HG03095 (cell line): Measurements from ENCODE around the gene NUB1.

Source experiments
- ATAC-seq: cut with Tn5 transposase; IDR thresholded peaks from one replicate; pipeline ENCODE4 v1.9.1; 2021; ENCODE audit warnings: moderate library complexity; ENCODE audit not compliant: unreplicated experiment

NUB1 gene

GRCh38 chr7:151342102-151342646, 562 bp downstream of the NUB1 start:
- peak; percentile 52 for ATAC-seq

GRCh38 chr7:151342811-151343210, 1.2 kb downstream of the NUB1 start:
- ATAC-seq, result no peak

GRCh38 chr7:151343516-151343915, 1.9 kb downstream of the NUB1 start:
- ATAC-seq, result no peak

- ATAC-seq, result no peak
These were observed 4.2 kb downstream of the NUB1 start for GRCh38 chr7:151345576-151346469.

GRCh38 chr7:151346470-151346769, 4.8 kb downstream of the NUB1 start:
- ATAC-seq, result no peak

- ATAC-seq, result no peak
These were observed 5.6 kb downstream of the NUB1 start for GRCh38 chr7:151347200-151347599.

GRCh38 chr7:151348970-151349369, 7.4 kb downstream of the NUB1 start:
- no peak for ATAC-seq

GRCh38 chr7:151349507-151349853, 7.9 kb downstream of the NUB1 start:
- ATAC-seq, result peak; percentile 28

GRCh38 chr7:151351027-151351426, 9.4 kb downstream of the NUB1 start:
- ATAC-seq, result no peak

- no peak for ATAC-seq
These were observed 10.4 kb downstream of the NUB1 start for GRCh38 chr7:151351967-151352366.

- ATAC-seq, result no peak
These were observed 10.9 kb downstream of the NUB1 start for GRCh38 chr7:151352512-151352911.

GRCh38 chr7:151361193-151361959, 19.8 kb downstream of the NUB1 start:
- ATAC-seq, result no peak

GRCh38 chr7:151363182-151363581, 21.6 kb downstream of the NUB1 start:
- no peak for ATAC-seq

GRCh38 chr7:151366166-151366879, 24.7 kb downstream of the NUB1 start:
- ATAC-seq, result no peak

GRCh38 chr7:151366880-151367222, 25.2 kb downstream of the NUB1 start:
- no peak for ATAC-seq

- ATAC-seq, result no peak
These were observed 25.7 kb downstream of the NUB1 start for GRCh38 chr7:151367284-151367683.

- ATAC-seq, result peak; percentile 96
These were observed 26.5 kb downstream of the NUB1 start for GRCh38 chr7:151368136-151368571.

- no peak for ATAC-seq
These were observed 29.7 kb downstream of the NUB1 start for GRCh38 chr7:151371266-151371665.

- no peak for ATAC-seq
These were observed 31.1 kb downstream of the NUB1 start for GRCh38 chr7:151372612-151373265.

- ATAC-seq, result no peak
These were observed 32.0 kb downstream of the NUB1 start for GRCh38 chr7:151373599-151373998.

GRCh38 chr7:151374139-151374538, 32.5 kb downstream of the NUB1 start:
- ATAC-seq, result no peak
